ENCODE results near the gene OR5H14. TPM values are rescaled to one million over a fixed set of nuclear protein-coding genes. Genes with fewer than 3 reads are reported as not detected.

The OR5H14 gene
- total RNA-seq, 1 experiment from 2014 or later: not detected

GRCh38 chr3:98166396-98166795 lies 19.1 kb downstream of the OR5H14 start, which contains the start of gene OR5H15:
Gene OR5H15 (plus strand): TSS chr3:98166696. CDS start chr3:98168700, 2,004 bp downstream.
- Histone ChIP-seq H3K4ac (ENCODE audit: low read depth, low read length) (no peak within 1 kb of the TSS), H4K91ac (ENCODE audit: insufficient read length, low read depth, low read length) (no peak within 1 kb of the TSS), H2BK15ac (ENCODE audit: low read depth, low read length) (no peak within 1 kb of the TSS), H3K18ac (ENCODE audit: insufficient read length, low read depth, low read length) (no peak within 1 kb of the TSS), H3K23ac (ENCODE audit: insufficient read length, low read depth, low read length) (no peak within 1 kb of the TSS), H3K79me2 (ENCODE audit: insufficient read depth, low read length) (no peaks in the 10 kb centered on the region), H2BK120ac (ENCODE audit: low read depth, low read length, poor library complexity, severe bottlenecking) (no peak within 1 kb of the TSS), H2BK12ac (ENCODE audit: insufficient read length, low read depth, low read length) (no peak within 1 kb of the TSS), H3K9me3 (ENCODE audit: control insufficient read depth, low read depth, low read length) (no peaks in the 10 kb centered on the region), H2BK20ac (ENCODE audit: low read depth, low read length, poor library complexity, severe bottlenecking) (no peak within 1 kb of the TSS), H3K23me2 (ENCODE audit: insufficient read length, low read depth, low read length, poor library complexity, severe bottlenecking) (no peaks in the 10 kb centered on the region), H3K27me3 (ENCODE audit: insufficient read depth, low read length) (no peaks in the 10 kb centered on the region), H3K79me1 (ENCODE audit: insufficient read depth, low read depth, low read length, poor library complexity, severe bottlenecking) (no peaks in the 10 kb centered on the region), H3K4me1 (ENCODE audit: insufficient read depth, low read length) (no peaks in the 10 kb centered on the region), H3K56ac (ENCODE audit: insufficient read length, low read depth, low read length) (no peak within 1 kb of the TSS), H4K5ac (ENCODE audit: insufficient read length, low read depth, low read length) (no peak within 1 kb of the TSS), H4K8ac (replicated peaks; ENCODE audit: insufficient read length, low read depth, low read length) (no peak within 1 kb of the TSS), H2AFZ (ENCODE audit: low read length) (no peak within 1 kb of the TSS), H3K27ac (ENCODE audit: insufficient read length, low read depth, low read length) (no peak within 1 kb of the TSS), H2BK5ac (ENCODE audit: insufficient read length, low read length) (no peak within 1 kb of the TSS), H3K14ac (ENCODE audit: insufficient read depth, low read length) (no peak within 1 kb of the TSS), H3K4me2 (ENCODE audit: insufficient read depth, insufficient read length, low read length) (no peak within 1 kb of the TSS), H4K20me1 (ENCODE audit: control insufficient read depth, insufficient read depth, insufficient read length) (no peaks in the 10 kb centered on the region), H3T11ph (ENCODE audit: low read length) (no peak within 1 kb of the TSS), H3K9ac (ENCODE audit: extremely low read depth, insufficient read length, low read length) (no peak within 1 kb of the TSS), H2AK5ac (ENCODE audit: insufficient read length, low read length) (no peak within 1 kb of the TSS)
- no peak for TF ChIP-seq CTCF (conservative IDR thresholded peaks at IDR 0.05)
- no peak for DNase-seq
- H3K9me3 Mint-ChIP-seq: peaks cover 0 to 3% of the 10 kb centered on the region in 2 experiments; a peak in 2 of 5 replicates
- H3K36me3 Mint-ChIP-seq (ENCODE audit: insufficient read depth in 1 of 3, low read depth in 3 of 3): no peaks in the 10 kb centered on the region; a peak in 1 of 7 replicates
- WGBS (ENCODE audit: extremely low coverage, insufficient read length, low lambda C conversion rate): no CpG with 5 or more reads among the region's 3 CpGs
- no peaks in the 10 kb centered on the region for H3K27me3 Mint-ChIP-seq (ENCODE audit: low read depth)
- H3K27ac Mint-ChIP-seq: no peak within 1 kb of the TSS
- H3K4me3 Mint-ChIP-seq: no peak within 1 kb of the TSS
- H3K4me1 Mint-ChIP-seq: no peaks in the 10 kb centered on the region

All from H9 (cell line).